H1 (cell line): Measurements from ENCODE around the gene DIAPH2. TPM values are rescaled to one million over a fixed set of nuclear protein-coding genes. Genes with fewer than 3 reads are reported as not detected.

Experiments
- EZH2 ChIP-seq: fragments of 200-600 bp; sonication (generic); IDR thresholded peaks from 2 replicates; pipeline ENCODE4 v1.7.1; 2012; ENCODE audit warnings: low read depth, mild to moderate bottlenecking, moderate library complexity, low read length, inconsistent platforms; ENCODE audit not compliant: severe bottlenecking
- polyA plus RNA-seq, 7 experiments: library from polyadenylated mRNA; depleted of rRNA in 3 of 7; stranded (reverse) in 5 of 7; unstranded in 2 of 7; fragments of >200 nt in 5 of 7; fragments of 200-250 nt in 2 of 7; gene quantifications; 1 replicate in 5 of 7; 2 replicates in 1 of 7; 4 replicates in 1 of 7; pipeline versions ENCODE4 v1.2.1 to v1.2.3, GENCODE V29; 2011 to 2013; ENCODE audit warnings: missing spikeins in 2 of 7, mixed read lengths in 2 of 7
- total RNA-seq: library from RNA; stranded (reverse); fragmentation: NEBNext Ultra II Directional; extraction: Animal tissue kit (Norgen Biotek cat#: 25700); gene quantifications from 2 replicates; pipeline ENCODE4 v1.2.1, GENCODE V29; 2021

DIAPH2 gene
- total and polyA plus RNA-seq, 2 of the 8 experiments (the other 6 are each of a cell fraction or from before 2014, with no cell fraction given) = 4.4 to 24.3 TPM

- no peak for TF ChIP-seq EZH2
- TF ChIP-seq, all 59 proteins: peak for 0
These were observed 360.8 kb downstream of the DIAPH2 start (continued) for GRCh38 chrX:97045470-97045869.
